DOHH2 (cell line): ENCODE measurements around the gene LCK.

ENCODE experiments used
- H3F3A ChIP-seq: fragments of 200-600 bp; sonication (generic), shearing (Covaris generic); 2 replicates; pipeline ENCODE4 v1.6.0; 2016; ENCODE audit warnings: antibody characterized with exemption, mild to moderate bottlenecking; ENCODE audit not compliant: control insufficient read depth, insufficient read depth
- H3K27ac ChIP-seq: fragments of 200-600 bp; sonication (generic); 2 replicates; pipeline ENCODE4 v1.5.1; 2014; ENCODE audit warnings: low read depth, mild to moderate bottlenecking, low read length, moderate library complexity
- H3K27me3 ChIP-seq: fragments of 200-600 bp; sonication (generic); 2 replicates; pipeline ENCODE4 v1.6.1; 2014; ENCODE audit warnings: mild to moderate bottlenecking, low read length, mixed read lengths; ENCODE audit not compliant: control insufficient read depth
- H3K36me3 ChIP-seq: fragments of 200-600 bp; sonication (generic); 2 replicates; pipeline ENCODE4 v1.6.1; 2014; ENCODE audit warnings: mild to moderate bottlenecking, low read length, moderate library complexity, mixed read lengths; ENCODE audit not compliant: control insufficient read depth
- H3K4me1 ChIP-seq: fragments of 200-600 bp; sonication (generic); 2 replicates; pipeline ENCODE4 v1.6.1; 2014; ENCODE audit warnings: mild to moderate bottlenecking, low read length, mixed read lengths; ENCODE audit not compliant: control insufficient read depth
- H3K4me2 ChIP-seq: fragments of 200-600 bp; sonication (generic); 2 replicates; pipeline ENCODE4 v1.6.0; 2014; ENCODE audit warnings: mild to moderate bottlenecking, low read length, moderate library complexity
- H3K4me3 ChIP-seq: fragments of 200-600 bp; sonication (generic); 2 replicates; pipeline ENCODE4 v1.5.1; 2014; ENCODE audit warnings: mild to moderate bottlenecking, low read length, mixed read lengths
- H3K79me2 ChIP-seq: fragments of 200-600 bp; sonication (generic); 2 replicates; pipeline ENCODE4 v1.6.1; 2014; ENCODE audit warnings: mild to moderate bottlenecking, low read length, mixed read lengths; ENCODE audit not compliant: control insufficient read depth
- H3K9me2 ChIP-seq: fragments of 200-600 bp; sonication (generic); replicated peaks from 2 replicates; pipeline ENCODE4 v1.6.1; 2014; ENCODE audit warnings: mild to moderate bottlenecking, low read length, mixed read lengths; ENCODE audit not compliant: control insufficient read depth
- H3K9me3 ChIP-seq: fragments of 200-600 bp; sonication (generic); 2 replicates; pipeline ENCODE4 v1.6.1; 2014; ENCODE audit warnings: antibody characterized with exemption, low read length, mixed read lengths; ENCODE audit not compliant: control insufficient read depth, insufficient read depth
- H4K20me1 ChIP-seq: fragments of 200-600 bp; sonication (generic); 2 replicates; pipeline ENCODE4 v1.6.0; 2014; ENCODE audit warnings: low read depth, mild to moderate bottlenecking, antibody characterized with exemption, low read length, moderate library complexity; ENCODE audit not compliant: control insufficient read depth, insufficient read depth
- CTCF ChIP-seq: fragments of 200-600 bp; sonication (generic); IDR thresholded peaks from one replicate; pipeline ENCODE4 v1.5.1; 2014; ENCODE audit warnings: antibody characterized with exemption, mild to moderate bottlenecking, low read depth, low read length; ENCODE audit not compliant: poor library complexity, severe bottlenecking
- EZH2phosphoT487 ChIP-seq: fragments of 200-600 bp; sonication (generic); IDR thresholded peaks from 2 replicates; pipeline ENCODE4 v1.6.1; 2017; ENCODE audit warnings: borderline replicate concordance, mild to moderate bottlenecking, antibody characterized with exemption, low read length, moderate library complexity, mixed read lengths

Gene LCK

GRCh38 chr1:32208469-32208868 is 42.6 kb upstream of the LCK start:
- Histone ChIP-seq H3K27me3 (no peaks in the 10 kb centered on the region), H3K9me2 (no peaks in the 10 kb centered on the region), H3K9me3 (no peaks in the 10 kb centered on the region), H3K4me2 (0 out of 2 replicates have a peak overlapping the region, but pooled peaks have one; percentile 14), H3K79me2 (peaks cover 10% of the 10 kb centered on the region), H3F3A (0 out of 2 replicates have a peak, but pooled peaks cover 4% of the 10 kb centered on the region), H4K20me1 (no peaks in the 10 kb centered on the region), H3K4me1 (peaks cover 19% of the 10 kb centered on the region), H3K4me3 (no peak overlapping the region), H3K27ac (no peak overlapping the region), H3K36me3 (peaks cover 13% of the 10 kb centered on the region)
- TF ChIP-seq EZH2phosphoT487: no peak
- no peak for TF ChIP-seq CTCF

GRCh38 chr1:32208891-32209328 is 42.2 kb upstream of the LCK start, which contains the start of gene DCDC2B:
Gene DCDC2B (plus strand): TSS chr1:32209089. CDS start chr1:32209094, 5 bp downstream.
- Histone ChIP-seq H4K20me1 (no peaks in the 10 kb centered on the region), H3K27ac (no peak within 1 kb of the TSS), H3K36me3 (peaks cover 13% of the 10 kb centered on the region), H3K9me2 (no peaks in the 10 kb centered on the region), H3K4me2 (0 out of 2 replicates have a peak within 1 kb of the TSS, but pooled peaks have one; percentile 14), H3K27me3 (no peaks in the 10 kb centered on the region), H3K79me2 (peaks cover 10% of the 10 kb centered on the region), H3K4me3 (no peak within 1 kb of the TSS), H3K4me1 (peaks cover 19% of the 10 kb centered on the region), H3K9me3 (no peaks in the 10 kb centered on the region), H3F3A (0 out of 2 replicates have a peak, but pooled peaks cover 4% of the 10 kb centered on the region)
- TF ChIP-seq EZH2phosphoT487: no peak
- no peak for TF ChIP-seq CTCF

- 0 out of 2 replicates have a peak, but pooled peaks cover 2% of the 10 kb centered on the region for H3F3A ChIP-seq
- TF ChIP-seq CTCF (peak; percentile 89), EZH2phosphoT487 (no peak)
- no peaks in the 10 kb centered on the region for H4K20me1 ChIP-seq
- peaks cover 15% of the 10 kb centered on the region for H3K4me1 ChIP-seq
- H3K9me3 ChIP-seq: no peaks in the 10 kb centered on the region
- H3K79me2 ChIP-seq: peaks cover 2% of the 10 kb centered on the region; the same call in 1 of the 2 replicates
- no peak overlapping the region for H3K4me2 ChIP-seq
- H3K27ac ChIP-seq: no peak overlapping the region
- H3K27me3 ChIP-seq: no peaks in the 10 kb centered on the region
- no peaks in the 10 kb centered on the region for H3K9me2 ChIP-seq
- peaks cover 16% of the 10 kb centered on the region; the same call in 1 of the 2 replicates for H3K36me3 ChIP-seq
- no peak overlapping the region for H3K4me3 ChIP-seq
These were observed 35.2 kb upstream of the LCK start for GRCh38 chr1:32215629-32216480.
